IgD-negative memory B cell (primary cell): ENCODE results near the gene SEPTIN6. TPM values are rescaled to one million over a fixed set of nuclear protein-coding genes. Genes with fewer than 3 reads are reported as not detected.
A peak's percentile ranks its signal among the peaks of the same experiment; 100 is the strongest.

Source experiments
- H3K27ac Mint-ChIP-seq, 3 donors: one replicate each; pipeline ENCODE4 v1.8.0; 2020 to 2022; ENCODE audit warnings: mild to moderate bottlenecking in 3 of 3, mixed read lengths in 3 of 3, moderate library complexity in 1 of 3
- H3K27me3 Mint-ChIP-seq: one replicate; pipeline ENCODE4 v1.8.0; 2021; ENCODE audit warnings: mixed read lengths
- H3K36me3 Mint-ChIP-seq: one replicate; pipeline ENCODE4 v1.8.0; 2020; ENCODE audit warnings: mild to moderate bottlenecking, mixed read lengths
- H3K4me1 Mint-ChIP-seq, 3 donors: one replicate each; pipeline ENCODE4 v1.8.0; 2020 to 2022; ENCODE audit warnings: mixed read lengths in 3 of 3, mild to moderate bottlenecking in 1 of 3
- H3K4me3 Mint-ChIP-seq, 4 donors: one replicate each; pipeline ENCODE4 v1.8.0; 2020 to 2022; ENCODE audit warnings: mild to moderate bottlenecking in 4 of 4, mixed read lengths in 4 of 4, moderate library complexity in 3 of 4
- H3K9me3 Mint-ChIP-seq, 3 donors: one replicate each; pipeline ENCODE4 v1.8.0; 2020 to 2021; ENCODE audit warnings: mixed read lengths in 3 of 3, mild to moderate bottlenecking in 1 of 3
- polyA plus RNA-seq: library from polyadenylated mRNA; unstranded; fragments of 300-500 nt; fragmentation: Illumina TruSeq; gene quantifications from one replicate; pipeline ENCODE4 v1.2.3, GENCODE V29; 2021

SEPTIN6 gene
- 241 TPM for polyA plus RNA-seq

GRCh38 chrX:119693040-119693995 lies at the start of gene SEPTIN6:
TSS of gene SEPTIN6 (minus strand) at chrX:119693168. CDS start at chrX:119693105, 63 bp downstream.
- H3K9me3 Mint-ChIP-seq, result no peaks in the 10 kb centered on the region
- H3K36me3 Mint-ChIP-seq, result no peaks in the 10 kb centered on the region
- peaks cover 35 to 52% (median 49%) of the 10 kb centered on the region in 3 donors for H3K4me1 Mint-ChIP-seq
- peak within 1 kb of the TSS; percentile 96 to 100 (median 99) for H3K4me3 Mint-ChIP-seq
- peaks cover 8% of the 10 kb centered on the region for H3K27me3 Mint-ChIP-seq
- peak within 1 kb of the TSS; percentile 92 to 97 (median 93) for H3K27ac Mint-ChIP-seq

GRCh38 chrX:119738742-119739141 lies 45.8 kb upstream of the SEPTIN6 start:
- Mint-ChIP-seq H3K36me3 (no peaks in the 10 kb centered on the region), H3K27ac (no peak overlapping the region), H3K9me3 (no peaks in the 10 kb centered on the region), H3K27me3 (peaks cover 3% of the 10 kb centered on the region), H3K4me1 (no peaks in the 10 kb centered on the region), H3K4me3 (no peak overlapping the region)

GRCh38 chrX:119736206-119736764 lies 43.3 kb upstream of the SEPTIN6 start:
- peaks cover 7% of the 10 kb centered on the region for H3K27me3 Mint-ChIP-seq
- H3K36me3 Mint-ChIP-seq, result no peaks in the 10 kb centered on the region
- H3K9me3 Mint-ChIP-seq, result no peaks in the 10 kb centered on the region
- no peak overlapping the region for H3K27ac Mint-ChIP-seq
- H3K4me1 Mint-ChIP-seq, result no peaks in the 10 kb centered on the region
- no peak overlapping the region for H3K4me3 Mint-ChIP-seq

GRCh38 chrX:119735467-119735866 lies 42.5 kb upstream of the SEPTIN6 start:
- Mint-ChIP-seq H3K36me3 (no peaks in the 10 kb centered on the region), H3K4me3 (no peak overlapping the region), H3K27me3 (peaks cover 7% of the 10 kb centered on the region), H3K9me3 (no peaks in the 10 kb centered on the region), H3K4me1 (no peaks in the 10 kb centered on the region), H3K27ac (no peak overlapping the region)

GRCh38 chrX:119734897-119735339 lies 42.0 kb upstream of the SEPTIN6 start:
- Mint-ChIP-seq H3K27ac (no peak overlapping the region), H3K4me1 (peaks cover under 1 to 2% (median under 1%) of the 10 kb centered on the region in 3 donors), H3K4me3 (no peak overlapping the region), H3K9me3 (no peaks in the 10 kb centered on the region), H3K27me3 (peaks cover 7% of the 10 kb centered on the region), H3K36me3 (no peaks in the 10 kb centered on the region)

- Mint-ChIP-seq H3K27me3 (peaks cover 4% of the 10 kb centered on the region), H3K4me3 (no peak overlapping the region), H3K36me3 (no peaks in the 10 kb centered on the region), H3K9me3 (no peaks in the 10 kb centered on the region), H3K27ac (peak overlapping the region in 2 of 3 donors; percentile 20 to 78), H3K4me1 (peaks cover 4 to 7% (median 5%) of the 10 kb centered on the region in 3 donors)
These were observed 36.6 kb upstream of the SEPTIN6 start for GRCh38 chrX:119729408-119730201.

GRCh38 chrX:119728487-119728886 lies 35.5 kb upstream of the SEPTIN6 start:
- H3K4me3 Mint-ChIP-seq, result no peak overlapping the region
- no peak overlapping the region for H3K27ac Mint-ChIP-seq
- H3K36me3 Mint-ChIP-seq, result no peaks in the 10 kb centered on the region
- H3K4me1 Mint-ChIP-seq, result peaks cover 4 to 7% (median 5%) of the 10 kb centered on the region in 3 donors
- peaks cover 4% of the 10 kb centered on the region for H3K27me3 Mint-ChIP-seq
- H3K9me3 Mint-ChIP-seq, result no peaks in the 10 kb centered on the region

GRCh38 chrX:119726900-119727555 lies 34.1 kb upstream of the SEPTIN6 start:
- H3K9me3 Mint-ChIP-seq, result no peaks in the 10 kb centered on the region
- no peaks in the 10 kb centered on the region for H3K36me3 Mint-ChIP-seq
- H3K27me3 Mint-ChIP-seq, result peaks cover 4% of the 10 kb centered on the region
- peaks cover 4 to 8% (median 7%) of the 10 kb centered on the region in 3 donors for H3K4me1 Mint-ChIP-seq
- H3K27ac Mint-ChIP-seq, result no peak overlapping the region
- H3K4me3 Mint-ChIP-seq, result no peak overlapping the region

GRCh38 chrX:119721926-119722325 lies 29.0 kb upstream of the SEPTIN6 start:
- Mint-ChIP-seq H3K27me3 (no peaks in the 10 kb centered on the region), H3K4me1 (peaks cover 0 to 3% (median 0%) of the 10 kb centered on the region in 3 donors), H3K27ac (no peak overlapping the region), H3K4me3 (no peak overlapping the region), H3K9me3 (no peaks in the 10 kb centered on the region), H3K36me3 (no peaks in the 10 kb centered on the region)

GRCh38 chrX:119721487-119721886 lies 28.5 kb upstream of the SEPTIN6 start:
- no peak overlapping the region for H3K27ac Mint-ChIP-seq
- no peaks in the 10 kb centered on the region for H3K9me3 Mint-ChIP-seq
- H3K4me3 Mint-ChIP-seq, result no peak overlapping the region
- no peaks in the 10 kb centered on the region for H3K27me3 Mint-ChIP-seq
- H3K4me1 Mint-ChIP-seq, result peaks cover 0 to 3% (median 0%) of the 10 kb centered on the region in 3 donors
- no peaks in the 10 kb centered on the region for H3K36me3 Mint-ChIP-seq

GRCh38 chrX:119709630-119710029 lies 16.7 kb upstream of the SEPTIN6 start:
- H3K4me1 Mint-ChIP-seq, result peaks cover 1 to 15% (median 10%) of the 10 kb centered on the region in 3 donors
- H3K9me3 Mint-ChIP-seq, result no peaks in the 10 kb centered on the region
- H3K4me3 Mint-ChIP-seq, result no peak overlapping the region
- no peaks in the 10 kb centered on the region for H3K36me3 Mint-ChIP-seq
- peaks cover 2% of the 10 kb centered on the region for H3K27me3 Mint-ChIP-seq
- H3K27ac Mint-ChIP-seq, result peak overlapping the region in 1 of 3 donors; percentile 9

GRCh38 chrX:119708936-119709335 lies 16.0 kb upstream of the SEPTIN6 start:
- Mint-ChIP-seq H3K27ac (no peak overlapping the region), H3K27me3 (no peaks in the 10 kb centered on the region), H3K9me3 (no peaks in the 10 kb centered on the region), H3K4me3 (no peak overlapping the region), H3K4me1 (peaks cover 1 to 19% (median 10%) of the 10 kb centered on the region in 3 donors), H3K36me3 (no peaks in the 10 kb centered on the region)

- H3K36me3 Mint-ChIP-seq, result no peaks in the 10 kb centered on the region
- no peaks in the 10 kb centered on the region for H3K9me3 Mint-ChIP-seq
- H3K4me3 Mint-ChIP-seq, result no peak overlapping the region
- H3K4me1 Mint-ChIP-seq, result peaks cover 1 to 14% (median 5%) of the 10 kb centered on the region in 3 donors
- H3K27ac Mint-ChIP-seq, result no peak overlapping the region
- no peaks in the 10 kb centered on the region for H3K27me3 Mint-ChIP-seq
These were observed 13.6 kb upstream of the SEPTIN6 start for GRCh38 chrX:119706616-119707015.

- Mint-ChIP-seq H3K4me3 (no peak overlapping the region), H3K36me3 (no peaks in the 10 kb centered on the region), H3K4me1 (peaks cover 29 to 39% (median 38%) of the 10 kb centered on the region in 3 donors), H3K27ac (no peak overlapping the region), H3K9me3 (no peaks in the 10 kb centered on the region), H3K27me3 (peaks cover 8% of the 10 kb centered on the region)
These were observed 5.9 kb upstream of the SEPTIN6 start for GRCh38 chrX:119698845-119699244.
